Stimulated activated CD8-positive, alpha-beta memory T cell treated with anti-CD3 and anti-CD28 coated beads, Interleukin-4, amount 100 ng/mL, for 24 hours (primary cell): ENCODE results near the gene PPP2R1B.

ENCODE experiments used
- DNase-seq: peaks from one replicate; pipeline ENCODE4 v3.0.0-alpha.2; 2020; ENCODE audit warnings: low read depth

The PPP2R1B gene

GRCh38 chr11:111745719-111746504 is 20.3 kb downstream of the PPP2R1B start:
- DNase-seq, result no peak

GRCh38 chr11:111743700-111744099 is 22.5 kb downstream of the PPP2R1B start:
- DNase-seq, result no peak

- no peak for DNase-seq
Observed at GRCh38 chr11:111741751-111742150, 24.4 kb downstream of the PPP2R1B start.

DNA sequence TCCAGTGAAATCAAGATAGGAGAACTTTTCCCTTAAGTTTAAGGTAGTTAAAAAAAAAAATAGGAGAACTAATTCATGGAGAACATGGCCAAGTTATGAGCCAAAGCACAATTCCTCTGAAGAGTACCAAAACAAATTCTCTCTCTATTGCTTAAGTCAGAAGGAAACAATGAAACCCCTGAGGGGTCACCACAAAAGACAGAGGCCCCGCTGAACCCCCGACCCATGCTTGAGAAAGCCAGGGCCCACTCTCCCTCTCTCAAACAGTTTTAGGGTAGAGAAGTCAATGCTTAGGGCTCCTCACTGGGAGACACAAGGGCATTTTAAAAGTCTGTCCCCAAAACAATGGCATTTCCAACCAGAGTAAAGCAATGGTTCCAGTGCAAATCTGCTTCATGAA is 26.9 kb downstream of the PPP2R1B start:
- no peak for DNase-seq

DNA sequence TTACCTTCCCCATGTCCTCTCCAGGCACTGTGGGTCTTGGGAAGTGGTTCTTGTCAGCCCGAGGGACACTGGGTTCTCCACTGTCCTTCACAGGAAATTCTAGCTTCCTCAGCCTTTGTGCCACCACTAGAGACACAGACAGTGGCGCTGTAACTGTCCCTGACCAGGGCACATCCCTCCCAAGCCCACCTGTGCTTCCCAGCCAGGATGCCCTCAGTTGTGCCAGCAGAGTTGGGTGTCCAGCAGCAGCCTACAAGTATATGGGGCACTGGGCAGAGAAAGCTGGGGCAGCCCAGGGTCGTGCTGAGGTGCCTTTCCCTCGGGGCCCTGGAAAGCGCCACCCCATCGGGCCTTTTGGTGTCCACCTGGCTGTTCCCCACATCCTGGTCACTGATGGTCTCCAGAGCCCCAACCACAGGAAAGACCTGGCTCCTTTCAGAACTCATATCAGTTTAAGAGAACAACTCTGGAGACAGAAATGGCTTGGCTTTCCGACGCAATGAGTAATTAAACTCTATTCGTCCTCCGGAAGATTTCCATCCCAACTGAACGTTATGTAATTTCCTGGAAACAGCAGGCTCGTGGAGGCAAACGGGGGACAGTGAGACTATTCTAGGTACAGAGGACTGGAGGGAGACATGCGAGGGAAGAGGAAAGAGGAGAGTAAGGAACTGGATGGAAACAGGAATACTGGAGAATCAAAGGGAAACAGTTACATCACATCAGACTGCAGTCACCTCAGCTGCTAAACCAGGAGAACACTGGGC is 28.6 kb downstream of the PPP2R1B start:
- no peak for DNase-seq

GRCh38 chr11:111736621-111737443 is 29.4 kb downstream of the PPP2R1B start:
- DNase-seq, result no peak

DNA sequence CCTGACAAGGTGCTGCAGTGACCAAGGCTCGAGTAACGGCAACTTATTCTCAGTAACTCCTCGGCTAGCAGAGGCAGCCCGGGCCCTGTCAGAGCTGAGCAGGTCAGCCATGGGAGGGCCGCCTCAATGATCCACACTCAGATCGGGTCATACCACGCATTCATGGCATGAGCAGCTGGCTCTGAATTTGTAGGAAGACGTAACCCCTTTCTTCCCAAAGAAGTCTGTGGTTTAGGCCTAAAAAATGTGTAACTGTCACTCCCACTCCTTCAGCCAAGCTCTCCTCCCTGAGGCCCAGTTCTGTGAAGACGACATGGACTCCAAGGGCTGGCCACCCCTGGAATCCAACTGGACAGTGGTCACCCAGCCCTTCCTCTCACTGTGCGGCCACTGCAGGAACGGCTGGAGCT is 30.0 kb downstream of the PPP2R1B start:
- DNase-seq, result no peak

GRCh38 chr11:111735262-111736116 is 30.7 kb downstream of the PPP2R1B start:
- no peak for DNase-seq

GRCh38 chr11:111734954-111735261 is 31.3 kb downstream of the PPP2R1B start:
- DNase-seq, result no peak

DNA sequence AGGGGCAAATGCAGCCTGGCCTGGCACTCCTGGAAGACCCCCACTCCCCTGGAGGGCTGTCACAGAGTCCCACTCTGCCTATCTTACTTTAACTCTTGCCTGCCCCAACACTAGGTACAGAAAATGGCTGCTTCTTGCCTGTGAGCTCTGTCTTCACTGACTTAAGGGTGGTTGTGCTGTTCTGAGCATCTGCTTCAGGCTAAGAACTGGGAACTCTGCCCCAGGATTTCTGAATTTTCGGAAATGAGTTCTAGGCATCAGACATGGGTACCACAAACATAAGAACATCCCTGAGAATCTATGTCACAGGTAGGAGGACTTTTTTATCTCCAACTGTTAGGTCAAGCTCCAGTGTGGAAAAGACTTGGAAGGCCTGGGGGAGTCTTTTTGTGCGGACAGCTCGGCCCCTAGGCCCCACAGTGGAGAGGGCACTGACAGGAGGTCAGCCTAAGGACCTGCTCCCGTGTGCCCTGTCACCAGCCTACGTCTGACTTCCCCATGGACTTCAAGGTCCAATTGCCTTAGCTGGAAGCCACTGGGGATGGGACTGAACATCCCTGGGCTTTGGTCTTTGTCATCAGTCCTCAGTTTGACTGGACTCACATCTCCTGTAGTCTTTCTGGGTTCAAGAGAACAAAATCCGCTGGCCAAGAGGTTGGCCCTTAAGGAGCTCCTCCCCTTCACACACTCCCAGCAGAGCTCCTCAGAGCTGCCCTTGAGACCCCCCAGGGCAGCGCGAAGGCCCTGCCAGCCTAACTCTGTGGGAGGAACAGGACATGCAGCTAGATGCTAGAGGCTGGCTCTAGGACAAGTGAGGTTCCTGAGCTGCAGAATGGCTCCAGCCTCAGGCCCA is 31.9 kb downstream of the PPP2R1B start:
- no peak for DNase-seq

DNA sequence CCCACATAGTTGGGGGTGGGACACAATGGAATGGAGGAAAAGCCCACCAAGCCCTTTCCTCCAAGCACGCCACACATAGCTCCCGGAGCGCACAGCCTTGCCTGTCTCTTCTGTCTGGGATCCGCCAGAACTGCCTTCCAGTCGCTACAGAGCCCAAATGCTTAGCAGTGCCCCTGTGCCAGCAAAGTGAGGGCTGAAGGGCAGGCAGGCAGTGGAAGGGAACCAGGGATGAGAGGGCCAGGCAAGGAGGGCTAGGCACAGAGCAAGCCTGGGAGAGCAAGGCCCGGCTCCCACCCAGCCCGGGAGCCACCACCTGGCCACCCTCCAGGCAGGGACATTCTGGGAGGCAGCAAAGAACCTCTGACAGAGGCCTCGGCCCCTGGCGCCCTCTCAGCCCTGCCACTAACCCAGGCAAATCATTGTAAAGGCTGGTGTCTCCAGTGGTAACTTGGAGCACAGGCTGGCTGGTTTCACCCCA is 32.5 kb downstream of the PPP2R1B start:
- no peak for DNase-seq

DNA sequence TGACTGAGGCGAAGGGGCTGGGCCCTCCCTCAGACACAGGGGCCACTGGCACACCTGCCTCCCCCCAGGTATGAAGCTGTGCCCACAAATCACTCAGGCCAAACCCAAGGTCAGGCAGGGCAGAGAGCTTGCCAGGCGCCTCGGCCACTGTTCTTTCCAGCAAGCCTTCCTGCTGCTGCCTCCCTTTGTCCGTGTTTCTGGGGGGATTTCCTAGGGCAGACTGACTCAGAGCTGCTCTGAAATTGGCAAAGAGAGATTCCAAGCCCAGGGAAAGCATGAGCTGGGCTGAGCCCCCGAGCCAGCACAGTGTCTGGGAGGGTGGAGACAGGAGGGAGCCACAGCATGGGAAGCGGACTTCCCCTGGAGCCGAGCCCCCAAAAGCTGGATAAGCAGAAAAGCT is 33.2 kb downstream of the PPP2R1B start:
- no peak for DNase-seq

GRCh38 chr11:111731821-111732220 is 34.4 kb downstream of the PPP2R1B start:
- DNase-seq, result no peak

- DNase-seq, result no peak
Observed at GRCh38 chr11:111730871-111731591, 35.2 kb downstream of the PPP2R1B start.

GRCh38 chr11:111729831-111730311 is 36.3 kb downstream of the PPP2R1B start:
- DNase-seq, result no peak

DNA sequence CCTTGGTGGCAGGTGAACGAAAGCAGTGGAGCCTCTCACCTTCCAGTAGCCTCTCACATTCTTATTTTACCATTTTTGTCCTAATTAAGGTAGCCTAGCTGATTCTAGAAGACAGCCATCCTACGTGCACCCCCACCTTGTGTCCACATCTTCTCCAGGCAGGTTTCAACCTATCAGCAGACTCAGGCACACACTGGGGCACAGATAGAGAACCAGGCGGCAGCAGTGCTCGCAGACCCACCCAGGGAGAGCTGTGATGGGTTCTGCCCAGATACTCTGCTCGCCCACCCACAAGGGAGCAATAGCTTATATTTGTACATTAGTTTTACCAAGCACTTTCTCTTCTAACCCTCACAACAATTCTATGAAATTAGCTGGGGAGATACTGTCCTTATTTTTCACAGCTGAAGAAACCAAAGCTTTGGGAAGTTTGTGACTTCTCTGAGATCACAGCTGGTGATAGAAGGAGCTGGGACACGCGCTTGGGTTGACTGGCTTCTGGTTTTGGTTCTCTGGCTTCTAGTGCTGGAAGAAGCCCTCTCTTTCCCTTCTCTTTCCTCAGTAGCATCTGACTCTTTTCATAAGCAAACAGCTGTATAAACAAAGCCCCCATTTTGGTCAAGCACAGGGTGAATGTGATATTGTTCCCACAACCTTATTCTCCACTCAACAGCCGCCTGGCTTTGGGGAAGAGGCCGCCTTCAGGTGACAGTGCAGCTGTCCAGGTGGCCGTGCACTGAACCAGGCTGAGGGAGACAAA is 36.9 kb downstream of the PPP2R1B start:
- no peak for DNase-seq

GRCh38 chr11:111727431-111727830 is 38.8 kb downstream of the PPP2R1B start:
- no peak for DNase-seq

DNA sequence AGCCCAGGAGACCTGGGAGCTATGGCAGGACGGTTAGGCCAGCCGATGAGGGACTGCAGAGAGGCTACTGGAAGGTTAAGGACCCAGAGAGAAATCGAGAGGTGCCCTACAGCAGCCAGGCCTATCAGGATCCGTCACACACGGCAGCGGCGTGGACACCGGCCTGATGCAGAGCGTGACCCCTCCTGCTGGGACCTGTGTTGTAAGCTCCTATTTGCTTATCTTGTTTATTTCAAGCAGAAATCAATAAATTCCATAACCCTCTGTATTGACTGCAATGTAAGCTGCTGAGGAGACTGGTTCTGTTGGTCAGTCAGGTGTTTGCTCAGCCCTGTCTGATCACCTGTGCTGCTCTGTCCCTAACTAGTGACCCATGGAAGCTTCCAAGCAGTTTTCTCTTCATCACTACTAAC is 39.9 kb downstream of the PPP2R1B start:
- DNase-seq, result no peak

GRCh38 chr11:111725621-111726020 is 40.6 kb downstream of the PPP2R1B start:
- DNase-seq, result no peak
